Small intestine (tissue), 7 donors: ENCODE results near the gene ZSCAN10. TPM values are rescaled to one million over a fixed set of nuclear protein-coding genes. Genes with fewer than 3 reads are reported as not detected.
A peak's percentile ranks its signal among the peaks of the same experiment; 100 is the strongest.
"Not testable (repeated sequence)": the region's sequence is repeated elsewhere in the genome, so short reads cannot be mapped to it uniquely, and the experiment has no call there.

Experiments
- DNase-seq, 2 donors: peaks; one replicate each; pipeline versions ENCODE4 v3.0.0 to v3.0.0-alpha.2; 2013
- FAIRE-seq: peaks from 2 replicates; lab custom pipeline; 2012; peaks lifted over from hg19 to GRCh38; lab: Jason Lieb, UNC
- H3K27ac ChIP-seq, 3 donors: one replicate each; pipeline ENCODE4 v1.5.1; 2013; ENCODE audit warnings: low read length in 2 of 3, mild to moderate bottlenecking in 2 of 3, control low read depth in 1 of 3, inconsistent platforms in 1 of 3, low read depth in 1 of 3, moderate library complexity in 1 of 3
- H3K27me3 ChIP-seq, 3 donors: one replicate each; pipeline ENCODE4 v1.6.1; 2013; ENCODE audit warnings: low read length in 3 of 3, inconsistent platforms in 1 of 3; ENCODE audit not compliant: control insufficient read depth in 3 of 3, insufficient read depth in 3 of 3
- H3K36me3 ChIP-seq, 3 donors: one replicate each; pipeline ENCODE4 v1.6.1; 2013; ENCODE audit warnings: low read length in 3 of 3, inconsistent platforms in 1 of 3, low read depth in 1 of 3, mild to moderate bottlenecking in 1 of 3, moderate library complexity in 1 of 3; ENCODE audit not compliant: control insufficient read depth in 3 of 3, insufficient read depth in 2 of 3
- H3K4me1 ChIP-seq, 3 donors: one replicate each; pipeline ENCODE4 v1.6.1; 2013; ENCODE audit warnings: low read length in 2 of 3, inconsistent platforms in 1 of 3, low read depth in 1 of 3, mild to moderate bottlenecking in 1 of 3, moderate library complexity in 1 of 3; ENCODE audit not compliant: control insufficient read depth in 3 of 3, insufficient read depth in 2 of 3
- H3K4me3 ChIP-seq, 3 donors: one replicate each; pipeline ENCODE4 v1.5.1; 2013; ENCODE audit warnings: low read length in 3 of 3, control low read depth in 1 of 3, inconsistent platforms in 1 of 3, low read depth in 1 of 3, mild to moderate bottlenecking in 1 of 3, moderate library complexity in 1 of 3
- H3K9me3 ChIP-seq, 2 donors: one replicate each; pipeline ENCODE4 v1.6.1; 2013; ENCODE audit warnings: low read depth in 1 of 2, low read length in 1 of 2; ENCODE audit not compliant: control insufficient read depth in 2 of 2, insufficient read depth in 1 of 2
- WGBS, 3 donors: extraction: QIAGEN DNeasy Blood & Tissue Kit; methylation state at CpG; one replicate each; pipeline ENCODE4 v1.1.7; 2013; 5-methylcytosine and 5-hydroxymethylcytosine counted together
- polyA plus RNA-seq, 4 donors: library from polyadenylated mRNA; stranded (reverse) in 3 of 4; unstranded in 1 of 4; fragments of 200-250 nt in 3 of 4; fragments of 120-200 nt in 1 of 4; gene quantifications; one replicate each; pipeline versions ENCODE4 v1.2.1 to v1.2.3, GENCODE V29; 2013
- donor health status: healthy with polysubstance abuse.
- donor health status: control.
- donor health status: control.
- donor health status: Bipolar disorder and iron deficiency.
- donor health status: healthy.

Gene ZSCAN10
- polyA plus RNA-seq, 4 donors, result 0.03 to 0.46 TPM; not detected in 2

- Histone ChIP-seq H3K4me3 (no peak overlapping the region), H3K36me3 (peaks cover 0 to 28% (median 11%) of the 10 kb centered on the region in 3 donors), H3K27ac (no peak overlapping the region), H3K9me3 (peaks cover 0 to 3% of the 10 kb centered on the region in 2 donors), H3K4me1 (peaks cover 0 to 10% (median 4%) of the 10 kb centered on the region in 3 donors), H3K27me3 (no peaks in the 10 kb centered on the region)
- no peak for FAIRE-seq
- 73 to 85% (median 84%) methylated on average over 7 of the region's 7 CpGs for WGBS, 3 donors
- DNase-seq, result no peak
Measured at GRCh38 chr16:3071655-3072054, 27.4 kb downstream of the ZSCAN10 start.

GRCh38 chr16:3070608-3071111, 28.4 kb downstream of the ZSCAN10 start:
- Histone ChIP-seq H3K4me1 (peaks cover 0 to 19% (median 4%) of the 10 kb centered on the region in 3 donors), H3K36me3 (peaks cover 0 to 31% (median 11%) of the 10 kb centered on the region in 3 donors), H3K4me3 (no peak overlapping the region), H3K9me3 (no peaks in the 10 kb centered on the region), H3K27ac (no peak overlapping the region), H3K27me3 (no peaks in the 10 kb centered on the region)
- WGBS, 3 donors, result 81 to 86% (median 82%) methylated on average over 9 of the region's 9 CpGs
- DNase-seq, result no peak
- no peak for FAIRE-seq

GRCh38 chr16:3069146-3069545, 29.9 kb downstream of the ZSCAN10 start:
- not testable (repeated sequence) for H3K27ac ChIP-seq, H3K9me3 ChIP-seq, FAIRE-seq, DNase-seq, H3K27me3 ChIP-seq, H3K4me3 ChIP-seq
- Histone ChIP-seq H3K36me3 (peaks cover 0 to 31% (median 11%) of the 10 kb centered on the region in 3 donors), H3K4me1 (peaks cover 4 to 32% (median 6%) of the 10 kb centered on the region in 3 donors)
- WGBS, 3 donors, result 72 to 84% (median 80%) methylated on average over 10 of the region's 11 CpGs

- Histone ChIP-seq H3K4me1 (peaks cover 4 to 38% (median 6%) of the 10 kb centered on the region in 3 donors), H3K9me3 (no peaks in the 10 kb centered on the region), H3K4me3 (no peak overlapping the region), H3K27me3 (no peaks in the 10 kb centered on the region), H3K27ac (peak overlapping the region in 1 of 3 donors; percentile 5), H3K36me3 (peaks cover 0 to 31% (median 11%) of the 10 kb centered on the region in 3 donors)
- 58 to 65% (median 59%) methylated on average over 4 of the region's 4 CpGs for WGBS, 3 donors
- no peak for DNase-seq
- FAIRE-seq, result no peak
Measured at GRCh38 chr16:3068487-3068886, 30.6 kb downstream of the ZSCAN10 start.

GRCh38 chr16:3066440-3066748, 32.7 kb downstream of the ZSCAN10 start:
- H3K27ac ChIP-seq, result peak overlapping the region in 2 of 3 donors; percentile 86 to 87
- DNase-seq (no peak), FAIRE-seq (no peak)
- no peaks in the 10 kb centered on the region for H3K9me3 ChIP-seq
- H3K27me3 ChIP-seq, result no peaks in the 10 kb centered on the region
- peak overlapping the region; percentile 38 to 56 (median 52) for H3K4me3 ChIP-seq
- H3K4me1 ChIP-seq, result peaks cover 4 to 42% (median 6%) of the 10 kb centered on the region in 3 donors
- WGBS, 3 donors, result 46 to 69% (median 68%) methylated on average over 7 of the region's 7 CpGs
- H3K36me3 ChIP-seq, result peaks cover 0 to 31% (median 11%) of the 10 kb centered on the region in 3 donors

GRCh38 chr16:3065742-3066439, 33.2 kb downstream of the ZSCAN10 start:
- Histone ChIP-seq H3K27me3 (no peaks in the 10 kb centered on the region), H3K27ac (peak overlapping the region; percentile 86 to 90 (median 87)), H3K36me3 (peaks cover 0 to 31% (median 11%) of the 10 kb centered on the region in 3 donors), H3K4me3 (peak overlapping the region; percentile 38 to 56 (median 52)), H3K4me1 (peaks cover 4 to 42% (median 6%) of the 10 kb centered on the region in 3 donors), H3K9me3 (no peaks in the 10 kb centered on the region)
- FAIRE-seq, result no peak
- 11 to 46% (median 14%) methylated on average over 24 to 26 of the region's 26 CpGs for WGBS, 3 donors
- DNase-seq, result peak in 1 of 2 donors; percentile 37

GRCh38 chr16:3065069-3065741, 33.9 kb downstream of the ZSCAN10 start, which contains the start of gene IL32:
TSS of gene IL32 (plus strand) at chr16:3065640. CDS start at chr16:3065812, 172 bp downstream.
- peak within 1 kb of the TSS; percentile 86 to 90 (median 87) for H3K27ac ChIP-seq
- H3K4me3 ChIP-seq, result peak within 1 kb of the TSS; percentile 38 to 56 (median 52)
- no peak for FAIRE-seq
- no peaks in the 10 kb centered on the region for H3K27me3 ChIP-seq
- H3K36me3 ChIP-seq, result peaks cover 0 to 31% (median 11%) of the 10 kb centered on the region in 3 donors
- H3K9me3 ChIP-seq, result no peaks in the 10 kb centered on the region
- 6 to 27% (median 12%) methylated on average over 12 to 13 of the region's 13 CpGs for WGBS, 3 donors
- peak; percentile 98 for DNase-seq
- peaks cover 4 to 44% (median 6%) of the 10 kb centered on the region in 3 donors for H3K4me1 ChIP-seq
